Aorta (tissue), 5 donors: ENCODE results near the gene RLF. TPM values are rescaled to one million over a fixed set of nuclear protein-coding genes. Genes with fewer than 3 reads are reported as not detected.
A peak's percentile ranks its signal among the peaks of the same experiment; 100 is the strongest.

Source experiments
- ATAC-seq: fragments of 200-7000 bp; cut with Tn5 transposase; one replicate; pipeline ENCODE4 v1.9.1; 2022; ENCODE audit warnings: moderate library complexity; ENCODE audit not compliant: low FRiP score
- DNase-seq, 2 donors: peaks; one replicate each; pipeline ENCODE4 v3.0.0-alpha.2; 2020
- H3K27ac ChIP-seq, 2 donors: one replicate each; pipeline ENCODE4 v1.5.1; 2013; ENCODE audit warnings: low read length in 2 of 2, mild to moderate bottlenecking in 2 of 2, moderate library complexity in 2 of 2, control low read depth in 1 of 2, inconsistent platforms in 1 of 2, low read depth in 1 of 2
- H3K27me3 ChIP-seq, 2 donors: one replicate each; pipeline ENCODE4 v1.6.1; 2013; ENCODE audit warnings: control low read depth in 1 of 2, low read length in 1 of 2, mild to moderate bottlenecking in 1 of 2, moderate library complexity in 1 of 2; ENCODE audit not compliant: insufficient read depth in 2 of 2, control insufficient read depth in 1 of 2
- H3K36me3 ChIP-seq, 2 donors: one replicate each; pipeline ENCODE4 v1.6.1; 2013; ENCODE audit warnings: control low read depth in 1 of 2, low read length in 1 of 2, mild to moderate bottlenecking in 1 of 2; ENCODE audit not compliant: insufficient read depth in 2 of 2, control insufficient read depth in 1 of 2
- H3K4me1 ChIP-seq, 2 donors: one replicate each; pipeline ENCODE4 v1.6.1; 2013; ENCODE audit warnings: low read length in 2 of 2, control low read depth in 1 of 2, mild to moderate bottlenecking in 1 of 2, moderate library complexity in 1 of 2; ENCODE audit not compliant: insufficient read depth in 2 of 2, control insufficient read depth in 1 of 2
- H3K4me3 ChIP-seq, 2 donors: one replicate each; pipeline ENCODE4 v1.5.1; 2013; ENCODE audit warnings: low read length in 2 of 2, control low read depth in 1 of 2, mild to moderate bottlenecking in 1 of 2
- H3K9me3 ChIP-seq: one replicate; pipeline ENCODE4 v1.6.1; 2013; ENCODE audit warnings: mild to moderate bottlenecking, low read length; ENCODE audit not compliant: control insufficient read depth
- WGBS, 2 donors: extraction: QIAGEN DNeasy Blood & Tissue Kit; methylation state at CpG; one replicate each; pipeline ENCODE4 v1.1.7; 2013; 5-methylcytosine and 5-hydroxymethylcytosine counted together
- intact Hi-C, 2 donors: fragments of 100-400 bp; cut with DNase I; formaldehyde crosslinking; loops; one replicate each; pipeline versions ENCODE4 v1.14.2 to v1.15.0; 2022
- polyA plus RNA-seq, 2 donors: library from polyadenylated mRNA; stranded (reverse); fragments of 200-250 nt; gene quantifications; one replicate each; pipeline ENCODE4 v1.2.3, GENCODE V29; 2013
- total RNA-seq, 2 donors: library from RNA; stranded (reverse); fragmentation: NEBNext Ultra II Directional; extraction: Animal tissue kit (Norgen Biotek cat#: 25700); gene quantifications; one replicate each; pipeline ENCODE4 v1.2.1, GENCODE V29; 2021
- donor health status: healthy with polysubstance abuse.
- donor health status: Bipolar disorder and iron deficiency.
- donor health status: DM: no; HTN: no; CAD: no.
- donor health status: DM: no; HTN: no; CAD: no.
- donor health status: DM: yes; HTN: yes; CAD: no.

Gene RLF
- total and polyA plus RNA-seq, 4 donors: 3.1 to 25.1 (median 13.0) TPM

DNA sequence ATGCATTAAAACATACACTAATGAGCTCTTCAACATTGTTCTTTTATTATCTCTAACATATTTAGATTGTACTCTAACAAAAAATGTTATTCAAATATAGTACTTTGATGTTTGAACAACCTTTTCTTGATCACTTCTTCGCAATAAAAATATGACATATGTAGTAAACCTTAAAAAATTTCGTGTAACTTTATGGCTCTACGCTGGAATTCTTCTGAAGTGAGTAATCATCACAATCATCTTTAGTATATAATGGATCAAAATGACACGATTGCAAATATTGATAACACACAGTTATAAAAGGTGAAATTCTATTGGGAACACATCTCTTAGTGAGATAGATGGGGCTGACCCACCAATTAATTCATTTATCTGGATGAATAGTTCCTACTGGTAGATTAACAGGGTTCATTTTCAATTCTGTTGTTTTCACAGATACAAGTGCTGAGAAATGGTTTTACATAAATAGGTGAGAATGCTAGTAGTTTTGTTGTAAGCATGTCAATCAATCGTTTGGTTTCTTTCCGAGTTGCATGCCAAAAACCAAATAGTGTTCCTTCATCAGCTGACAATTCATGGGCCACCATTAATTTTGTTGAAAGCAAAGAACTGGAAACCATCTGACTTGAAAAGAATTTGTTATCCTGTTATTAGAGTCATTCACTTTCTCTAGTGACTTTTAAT, 95.4 kb downstream of the RLF start:
- H3K9me3 ChIP-seq: no peaks in the 10 kb centered on the region
- intact Hi-C loops: loop anchor here in 1 of 2 donors (5.0 kb wide), 1 partner anchor 94 kb away; the partner anchor contains the start of gene RLF
- H3K4me3 ChIP-seq: no peak overlapping the region
- peaks cover 0 to 4% of the 10 kb centered on the region in 2 donors for H3K4me1 ChIP-seq
- no peak for DNase-seq
- WGBS, 2 donors: 54 to 60% methylated on average over 6 of the region's 6 CpGs
- H3K36me3 ChIP-seq: no peaks in the 10 kb centered on the region
- no peak for ATAC-seq
- no peak overlapping the region for H3K27ac ChIP-seq
- no peaks in the 10 kb centered on the region for H3K27me3 ChIP-seq

DNA sequence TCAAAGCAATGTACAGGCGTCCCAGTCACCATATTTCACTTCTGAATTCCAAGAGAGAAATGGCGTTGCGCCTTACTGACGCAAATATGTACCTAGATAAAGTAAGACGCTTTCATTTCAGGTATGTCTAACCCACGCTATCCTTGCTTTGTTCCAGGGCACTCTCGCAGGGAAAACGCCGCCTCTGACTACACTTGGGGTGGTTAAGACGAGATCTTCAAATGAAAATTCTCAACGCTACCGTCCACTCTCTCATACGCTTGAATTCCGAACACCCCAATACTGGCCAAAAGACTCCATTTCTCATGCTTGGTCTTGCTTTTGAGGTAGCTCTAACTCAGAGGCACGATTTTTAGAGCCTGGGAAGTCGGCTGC, 96.1 kb downstream of the RLF start:
- 0% methylated on average over 16 of the region's 16 CpGs for WGBS, 2 donors
- H3K4me3 ChIP-seq: peak overlapping the region; percentile 48 to 82
- intact Hi-C loops: loop anchor here in 1 of 2 donors (5.0 kb wide), 1 partner anchor 95 kb away; the partner anchor contains the start of gene RLF
- no peaks in the 10 kb centered on the region for H3K9me3 ChIP-seq
- peak overlapping the region; percentile 51 to 98 for H3K27ac ChIP-seq
- ATAC-seq: peak; percentile 4
- H3K36me3 ChIP-seq: no peaks in the 10 kb centered on the region
- peaks cover 0 to 4% of the 10 kb centered on the region in 2 donors for H3K4me1 ChIP-seq
- no peak for DNase-seq
- no peaks in the 10 kb centered on the region for H3K27me3 ChIP-seq

DNA sequence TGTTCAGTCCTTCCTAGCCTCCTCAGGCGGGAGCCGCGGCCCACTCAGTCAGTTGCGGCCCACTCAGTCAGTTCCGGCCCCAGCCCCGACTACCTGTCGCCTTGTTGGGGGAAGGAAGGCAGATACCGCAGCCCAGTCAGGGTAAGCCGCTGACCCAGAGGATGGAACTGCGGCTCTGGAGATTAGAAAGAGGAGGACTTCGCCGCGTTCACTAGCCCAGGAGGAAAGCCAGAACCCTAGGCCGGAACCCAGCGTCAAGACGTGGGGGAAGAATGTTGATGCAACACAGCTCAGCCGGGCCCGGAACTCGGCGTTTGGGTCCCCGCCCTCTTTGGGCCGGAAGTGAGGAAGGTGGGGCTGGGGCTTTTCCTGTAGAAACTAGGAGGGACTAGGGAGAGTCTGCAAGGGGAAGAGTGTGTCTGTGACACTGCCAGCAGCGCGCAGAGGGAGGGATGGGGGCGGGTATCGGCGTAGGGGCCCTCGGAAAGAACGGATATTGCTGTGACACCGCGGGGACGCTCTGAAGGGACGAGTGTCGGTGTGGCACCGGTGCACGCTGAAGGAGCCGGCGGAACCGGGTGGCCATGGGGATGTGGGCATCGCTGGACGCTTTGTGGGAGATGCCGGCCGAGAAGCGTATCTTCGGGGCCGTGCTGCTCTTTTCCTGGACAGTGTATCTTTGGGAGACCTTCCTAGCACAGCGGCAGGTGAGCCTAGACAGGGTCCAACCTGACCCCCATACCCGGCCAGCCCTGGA, 96.7 kb downstream of the RLF start, which contains the start of gene ZMPSTE24:
ZMPSTE24 (plus strand) TSS at position 549 of the 757 bp plus-strand sequence; CDS start at position 585, 36 bp downstream.
- peak within 1 kb of the TSS; percentile 51 to 98 for H3K27ac ChIP-seq
- H3K36me3 ChIP-seq: no peaks in the 10 kb centered on the region
- intact Hi-C loops: loop anchor here in 1 of 2 donors (2.0 to 5.0 kb wide), 2 partner anchors 57 to 96 kb away; partner anchors contain the start of gene RLF
- peaks cover 0 to 4% of the 10 kb centered on the region in 2 donors for H3K4me1 ChIP-seq
- ATAC-seq: peak; percentile 100
- H3K27me3 ChIP-seq: no peaks in the 10 kb centered on the region
- WGBS, 2 donors: 0% methylated on average over 48 of the region's 48 CpGs
- DNase-seq: peak; percentile 97 to 98
- H3K9me3 ChIP-seq: no peaks in the 10 kb centered on the region
- peak within 1 kb of the TSS; percentile 82 to 88 for H3K4me3 ChIP-seq

DNA sequence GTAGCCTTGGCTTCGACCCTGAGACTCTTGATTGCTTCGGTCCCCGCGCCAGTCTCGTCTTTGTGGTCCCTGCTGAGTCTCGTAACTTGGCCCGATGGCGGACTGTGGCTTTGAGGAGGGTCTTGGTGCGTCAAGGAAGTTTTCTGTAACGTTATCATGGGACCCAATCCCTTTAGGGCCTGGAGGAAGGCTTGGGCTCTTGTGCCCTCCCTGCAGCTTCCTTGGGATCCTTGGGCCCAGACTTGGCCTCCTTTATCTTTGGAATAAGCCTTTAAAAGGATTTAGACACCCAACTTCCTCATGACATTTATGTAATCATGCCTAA, 97.2 kb downstream of the RLF start:
- peak overlapping the region; percentile 78 to 88 for H3K4me3 ChIP-seq
- no peaks in the 10 kb centered on the region for H3K36me3 ChIP-seq
- ATAC-seq (no peak), DNase-seq (no peak)
- intact Hi-C loops: loop anchor here in 1 of 2 donors (2.0 to 5.0 kb wide), 2 partner anchors 56 to 96 kb away; partner anchors contain the start of gene RLF
- H3K27me3 ChIP-seq: no peaks in the 10 kb centered on the region
- peak overlapping the region in 1 of 2 donors; percentile 76 for H3K27ac ChIP-seq
- WGBS, 2 donors: 0% methylated on average over 10 of the region's 10 CpGs
- peaks cover 0 to 4% of the 10 kb centered on the region in 2 donors for H3K4me1 ChIP-seq
- no peaks in the 10 kb centered on the region for H3K9me3 ChIP-seq

DNA sequence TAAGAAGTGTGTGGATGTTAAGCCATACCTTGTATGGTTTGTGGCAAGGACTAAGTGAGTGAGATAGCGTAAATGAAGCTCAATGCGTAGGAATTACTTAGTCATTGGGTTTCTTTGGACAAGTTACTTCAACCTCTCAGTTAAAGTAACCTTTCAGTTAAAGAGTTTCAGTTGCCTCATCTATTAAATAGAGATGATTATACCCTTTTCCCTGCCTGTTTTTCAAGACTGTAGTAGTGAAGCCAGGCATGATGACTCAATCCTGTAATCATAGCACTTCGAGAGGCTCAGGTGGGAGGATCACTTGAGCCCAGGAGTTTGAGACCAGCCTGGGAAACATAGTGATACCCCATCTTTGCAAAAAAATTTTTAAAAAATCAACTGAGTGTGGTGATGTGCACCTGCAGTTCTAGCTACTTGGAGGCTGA, 103.2 kb downstream of the RLF start:
- peak; percentile 52 for ATAC-seq

DNA sequence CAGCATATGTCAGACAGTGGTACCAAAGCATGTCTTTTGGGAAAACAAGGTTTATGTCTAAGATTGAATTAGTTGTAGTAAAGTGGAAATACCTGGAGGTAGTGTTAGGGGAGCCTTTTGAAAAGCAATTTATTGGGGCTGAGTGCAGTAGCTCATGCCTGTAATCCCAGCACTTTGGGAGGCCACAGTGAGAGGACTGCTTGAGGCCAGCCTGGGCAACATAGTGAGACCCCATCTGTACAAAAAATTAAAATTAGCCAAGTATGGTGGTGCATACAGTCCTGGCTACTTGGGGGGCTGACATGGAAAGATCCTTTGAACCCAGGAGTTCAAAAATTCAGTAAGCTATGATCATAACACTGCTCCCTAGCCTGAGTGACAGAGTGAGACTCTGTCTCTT, 104.1 kb downstream of the RLF start:
- no peak for DNase-seq
- no peaks in the 10 kb centered on the region for H3K9me3 ChIP-seq
- H3K36me3 ChIP-seq: no peaks in the 10 kb centered on the region
- H3K4me3 ChIP-seq: no peak overlapping the region
- no peaks in the 10 kb centered on the region for H3K27me3 ChIP-seq
- peak overlapping the region; percentile 61 to 78 for H3K27ac ChIP-seq
- intact Hi-C loops: no loop called here
- no peak for ATAC-seq
- H3K4me1 ChIP-seq: peaks cover under 1 to 7% of the 10 kb centered on the region in 2 donors

More for the DNA sequence above, 103.2 kb downstream of the RLF start:
- peak overlapping the region; percentile 72 to 82 for H3K27ac ChIP-seq
- peaks cover 2 to 7% of the 10 kb centered on the region in 2 donors for H3K4me1 ChIP-seq
- DNase-seq: no peak
- intact Hi-C loops: loop anchor here in 1 of 2 donors (5.0 kb wide), 1 partner anchor 102 kb away; the partner anchor contains the start of gene RLF
- H3K36me3 ChIP-seq: no peaks in the 10 kb centered on the region
- H3K9me3 ChIP-seq: no peaks in the 10 kb centered on the region
- H3K4me3 ChIP-seq: no peak overlapping the region
- 8 to 12% methylated on average over 3 of the region's 3 CpGs for WGBS, 2 donors
- no peaks in the 10 kb centered on the region for H3K27me3 ChIP-seq

DNA sequence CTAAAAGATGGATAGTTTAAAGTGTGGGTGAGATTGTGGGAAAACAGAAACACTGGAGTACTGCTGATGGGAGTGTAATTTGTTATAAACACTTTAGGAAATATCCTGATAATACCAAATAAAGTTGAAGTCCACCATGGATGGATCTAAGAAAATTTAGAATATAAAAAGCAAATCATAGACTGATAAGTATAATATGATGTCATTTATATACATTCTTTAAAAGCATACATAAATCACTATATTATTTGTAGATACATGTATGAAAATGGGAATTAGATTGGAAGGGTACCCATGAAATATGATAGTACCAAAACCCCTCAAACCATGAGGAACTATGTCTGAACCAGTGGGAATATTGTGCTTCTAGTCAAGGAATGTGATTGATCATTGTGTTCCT, 104.7 kb downstream of the RLF start:
- Histone ChIP-seq H3K27me3 (no peaks in the 10 kb centered on the region), H3K36me3 (no peaks in the 10 kb centered on the region), H3K4me3 (no peak overlapping the region), H3K4me1 (peaks cover 0 to 7% of the 10 kb centered on the region in 2 donors), H3K27ac (peak overlapping the region in 1 of 2 donors; percentile 93), H3K9me3 (no peaks in the 10 kb centered on the region)
- intact Hi-C loops: no loop called here
- DNase-seq: no peak
- no peak for ATAC-seq

DNA sequence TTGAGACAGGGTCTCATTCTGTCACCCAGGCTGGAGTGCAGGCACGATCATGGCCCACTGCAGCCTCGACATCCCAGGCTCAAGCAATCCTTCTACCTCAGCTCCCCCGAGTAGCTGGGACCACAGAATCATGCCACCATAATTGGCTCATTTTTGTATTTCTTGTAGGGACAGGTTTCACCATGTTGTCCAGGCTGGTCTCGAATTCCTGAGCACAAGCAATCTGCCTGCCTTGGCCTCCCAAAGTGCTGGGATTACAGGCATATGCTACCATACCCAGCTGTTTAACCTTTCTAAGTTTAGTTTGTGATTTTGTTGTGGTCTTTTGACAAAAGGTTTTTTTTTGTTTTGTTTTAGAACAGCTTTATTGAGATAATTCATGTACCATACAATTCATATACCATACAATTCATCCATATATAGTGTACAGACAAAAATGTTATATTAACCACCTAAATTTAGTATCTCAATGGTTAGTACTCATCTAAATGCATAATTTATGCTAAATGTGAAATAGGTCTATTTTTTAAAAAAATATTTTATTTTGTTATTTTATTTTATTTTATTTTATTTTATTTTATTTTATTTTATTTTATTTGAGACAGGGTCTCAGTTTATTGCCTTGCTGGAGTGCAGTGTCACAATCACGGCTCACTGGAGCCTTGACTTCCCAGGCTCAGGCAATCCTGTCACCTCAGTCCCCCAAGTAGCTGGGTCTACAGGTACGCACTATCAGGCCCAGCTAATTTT, 105.8 kb downstream of the RLF start:
- Histone ChIP-seq H3K4me1 (peaks cover 0 to 7% of the 10 kb centered on the region in 2 donors), H3K27ac (peak overlapping the region; percentile 93 to 96), H3K36me3 (no peaks in the 10 kb centered on the region), H3K4me3 (no peak overlapping the region), H3K9me3 (no peaks in the 10 kb centered on the region), H3K27me3 (no peaks in the 10 kb centered on the region)
- ATAC-seq: no peak
- WGBS, 2 donors: 33 to 40% methylated on average over 6 of the region's 6 CpGs
- intact Hi-C loops: no loop called here
- no peak for DNase-seq
